HCT116 (cell line): ENCODE results near the gene MTURN. TPM values are rescaled to one million over a fixed set of nuclear protein-coding genes. Genes with fewer than 3 reads are reported as not detected.

Source experiments
- ATAC-seq: fragments of 200-7000 bp; cut with Tn5 transposase; 2 replicates; pipeline ENCODE4 v1.9.1; 2020; ENCODE audit warnings: mild to moderate bottlenecking, moderate library complexity
- BruUV-seq: library from RNA; stranded (reverse); fragments of 400-500 nt; replicated peaks from 2 replicates; lab custom pipeline; 2021; lab: Mats Ljungman, UMichigan
- CTCF ChIA-PET: fragments of 300-600 bp; sonication (Branson Sonifier 250); formaldehyde crosslinking; loops from one replicate; lab custom pipeline; 2021; ENCODE audit warnings: antibody characterized with exemption; lab: Charles Lee
- POLR2A ChIA-PET: fragments of 300-600, 350-600 bp; sonication (Branson Sonifier 250); formaldehyde crosslinking; loops from one replicate; lab custom pipeline; 2021; ENCODE audit warnings: antibody characterized with exemption; lab: Charles Lee
- RAD21 ChIA-PET, 2 experiments: fragments of 300-600 bp; sonication (Branson Sonifier 250); formaldehyde crosslinking; loops; one replicate each; lab custom pipeline; 2023; ENCODE audit warnings: low total read pairs in 2 of 2; ENCODE audit not compliant: uncharacterized antibody in 2 of 2, unreplicated experiment in 2 of 2, low non-redundant PET in 1 of 2; lab: Charles Lee
- DNase-seq: peaks from one replicate; pipeline ENCODE4 v3.0.0-alpha.2; 2010; ENCODE audit warnings: low read depth, low spot score
- H2AFZ ChIP-seq: fragments of 200-600 bp; shearing (Covaris generic), sonication (generic); 2 replicates; pipeline ENCODE4 v1.6.1; 2017; ENCODE audit warnings: low read depth, mixed run types, mixed read lengths, antibody characterized with exemption, low read length; ENCODE audit not compliant: poor library complexity, severe bottlenecking
- H3K27ac ChIP-seq: 2 replicates; pipeline ENCODE4 v1.5.1; 2012; ENCODE audit warnings: low read depth, low read length
- H3K27me3 ChIP-seq: fragments of 200-600 bp; sonication (generic); 2 replicates; pipeline ENCODE4 v1.6.1; 2016; ENCODE audit warnings: mixed run types, low read length, mixed read lengths; ENCODE audit not compliant: insufficient read depth
- H3K36me3 ChIP-seq, 2 experiments: fragments of 200-500 bp in 1 of 2; fragments of 200-600 bp in 1 of 2; sonication (Bioruptor generic) in 1 of 2; sonication (generic) in 1 of 2; 2 replicates each; pipeline versions ENCODE4 v1.5.1 to v1.6.1; 2014 to 2016; ENCODE audit warnings: low read length in 2 of 2, inconsistent platforms in 1 of 2, mixed read lengths in 1 of 2, mixed run types in 1 of 2; ENCODE audit not compliant: insufficient read depth in 2 of 2, control insufficient read depth in 1 of 2
- H3K4me1 ChIP-seq, 2 experiments: fragments of 200-600 bp in 1 of 2; sonication (generic) in 1 of 2; 2 replicates each; pipeline versions ENCODE4 v1.5.1 to v1.6.1; 2012 to 2017; ENCODE audit warnings: low read length in 2 of 2, inconsistent platforms in 1 of 2, mild to moderate bottlenecking in 1 of 2, mixed read lengths in 1 of 2, mixed run types in 1 of 2, moderate library complexity in 1 of 2; ENCODE audit not compliant: insufficient read depth in 2 of 2, control insufficient read depth in 1 of 2
- H3K4me2 ChIP-seq: fragments of 200-600 bp; sonication (generic); 2 replicates; pipeline ENCODE4 v1.6.1; 2017; ENCODE audit warnings: mixed run types, low read length, mixed read lengths
- H3K4me3 ChIP-seq, 2 experiments: fragments of 200-600 bp in 1 of 2; sonication (generic) in 1 of 2; replicated peaks in 1 of 2; 2 replicates each; pipeline ENCODE4 v1.5.1; 2011 to 2016; ENCODE audit warnings: low read length in 2 of 2, control low read depth in 1 of 2, low read depth in 1 of 2, mild to moderate bottlenecking in 1 of 2, mixed read lengths in 1 of 2, mixed run types in 1 of 2
- H3K79me2 ChIP-seq: fragments of 200-600 bp; sonication (generic); 2 replicates; pipeline ENCODE4 v1.6.1; 2017; ENCODE audit warnings: mild to moderate bottlenecking, mixed run types, low read length, moderate library complexity, mixed read lengths; ENCODE audit not compliant: insufficient read depth
- H3K9ac ChIP-seq: fragments of 200-600 bp; sonication (generic); 2 replicates; pipeline ENCODE4 v1.6.1; 2016; ENCODE audit warnings: low read length, mixed read lengths
- H3K9me2 ChIP-seq: fragments of 200-600 bp; sonication (generic), shearing (Covaris generic); 2 replicates; pipeline ENCODE4 v1.6.1; 2017; ENCODE audit warnings: mixed run types, mild to moderate bottlenecking, moderate library complexity; ENCODE audit not compliant: insufficient read depth
- H3K9me3 ChIP-seq, 2 experiments: fragments of 200-500 bp in 1 of 2; fragments of 200-600 bp in 1 of 2; sonication (Bioruptor generic) in 1 of 2; sonication (generic) in 1 of 2; 2 replicates each; pipeline ENCODE4 v1.6.1; 2014 to 2017; ENCODE audit warnings: low read length in 2 of 2, mixed read lengths in 2 of 2, inconsistent platforms in 1 of 2, low read depth in 1 of 2, mild to moderate bottlenecking in 1 of 2, mixed run types in 1 of 2, moderate library complexity in 1 of 2; ENCODE audit not compliant: control insufficient read depth in 1 of 2, insufficient read depth in 1 of 2
- H4K20me1 ChIP-seq: fragments of 200-600 bp; sonication (generic), shearing (Covaris generic); 2 replicates; pipeline ENCODE4 v1.6.1; 2017; ENCODE audit warnings: mixed run types, mild to moderate bottlenecking, moderate library complexity; ENCODE audit not compliant: insufficient read depth
- ATF3 ChIP-seq: IDR thresholded peaks from 2 replicates; pipeline ENCODE4 v1.6.1; 2012
- ELF1 ChIP-seq: IDR thresholded peaks from 2 replicates; pipeline ENCODE4 v1.6.1; 2012; ENCODE audit warnings: low read depth, borderline replicate concordance
- EZH2 ChIP-seq: fragments of 200-600 bp; sonication (generic); IDR thresholded peaks from 2 replicates; pipeline ENCODE4 v1.6.1; 2017; ENCODE audit warnings: antibody characterized with exemption, mixed run types
- FOSL1 ChIP-seq: IDR thresholded peaks from 2 replicates; pipeline ENCODE4 v1.6.1; 2012; ENCODE audit warnings: low read depth
- JUND ChIP-seq: IDR thresholded peaks from 2 replicates; pipeline ENCODE4 v1.6.1; 2012
- MAX ChIP-seq: IDR thresholded peaks from 2 replicates; pipeline ENCODE4 v1.6.1; 2012
- POLR2A ChIP-seq: IDR thresholded peaks from 2 replicates; pipeline ENCODE4 v1.7.0; 2011; ENCODE audit warnings: borderline replicate concordance; ENCODE audit not compliant: insufficient read depth, insufficient read length; ENCODE audit errors: extremely low read depth
- SIN3A ChIP-seq: IDR thresholded peaks from 2 replicates; pipeline ENCODE4 v1.6.1; 2012; ENCODE audit warnings: low read depth
- SRF ChIP-seq: IDR thresholded peaks from 2 replicates; pipeline ENCODE4 v1.6.1; 2012; ENCODE audit warnings: low read depth
- YY1 ChIP-seq: IDR thresholded peaks from 2 replicates; pipeline ENCODE4 v1.6.1; 2011; ENCODE audit warnings: low read length, low read depth, moderate library complexity, mild to moderate bottlenecking; ENCODE audit not compliant: insufficient replicate concordance; ENCODE audit errors: extremely low read depth
- ZBTB33 ChIP-seq: IDR thresholded peaks from 2 replicates; pipeline ENCODE4 v1.6.1; 2011; ENCODE audit warnings: mild to moderate bottlenecking, low read length, moderate library complexity; ENCODE audit not compliant: insufficient replicate concordance; ENCODE audit errors: extremely low read depth
- ZNF274 ChIP-seq: fragments of 200-500 bp; sonication (Bioruptor generic); IDR thresholded peaks from 2 replicates; pipeline ENCODE4 v1.6.1; 2014; ENCODE audit warnings: mild to moderate bottlenecking, low read depth, low read length, inconsistent platforms
- intact Hi-C: fragments of 100-400 bp; cut with micrococcal nuclease; formaldehyde crosslinking; loops from 2 replicates; pipeline ENCODE4 v1.10.0; 2022
- total RNA-seq: library from RNA; stranded (reverse); gene quantifications from one replicate; pipeline ENCODE4 v1.2.1, GENCODE V29; 2021; ENCODE audit not compliant: unreplicated experiment
- TF ChIP-seq, protein P1 (sequence below), 3 experiments: fragments of 200-600 bp in 1 of 3; sonication (generic) in 1 of 3; IDR thresholded peaks in 2 of 3; conservative IDR thresholded peaks in 1 of 3; 2 replicates each; pipeline ENCODE4 v1.5.1; 2012 to 2017; ENCODE audit warnings: low read depth in 2 of 3, low read length in 2 of 3, antibody characterized with exemption in 1 of 3, borderline replicate concordance in 1 of 3, control low read depth in 1 of 3, mild to moderate bottlenecking in 1 of 3, mixed read lengths in 1 of 3, mixed run types in 1 of 3, moderate library complexity in 1 of 3; ENCODE audit not compliant: insufficient read depth in 1 of 3

MTURN gene
- total RNA-seq, 1 experiment from 2014 or later: 7.5 TPM

DNA sequence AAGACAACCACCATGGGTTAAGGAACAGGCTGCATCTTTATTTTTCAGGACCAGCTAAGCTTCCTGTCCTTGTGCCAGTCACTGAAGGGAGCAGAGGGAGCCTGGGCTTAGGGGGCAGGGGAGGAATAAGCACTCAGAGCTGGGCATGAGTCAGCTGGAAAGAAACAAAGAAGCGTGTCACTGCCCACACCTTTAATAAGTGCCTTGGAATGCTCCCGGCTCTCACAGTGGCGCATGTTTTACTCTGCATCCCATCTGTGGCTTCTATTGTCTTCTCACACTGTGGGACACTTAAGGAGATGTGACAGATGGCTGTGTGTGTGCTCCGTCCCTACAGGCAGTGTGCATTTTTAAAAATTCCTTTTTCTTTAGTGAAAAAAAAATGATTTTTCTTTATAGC is 71.7 kb downstream of the MTURN start (continued):
- TF ChIP-seq ELF1: no peak

DNA sequence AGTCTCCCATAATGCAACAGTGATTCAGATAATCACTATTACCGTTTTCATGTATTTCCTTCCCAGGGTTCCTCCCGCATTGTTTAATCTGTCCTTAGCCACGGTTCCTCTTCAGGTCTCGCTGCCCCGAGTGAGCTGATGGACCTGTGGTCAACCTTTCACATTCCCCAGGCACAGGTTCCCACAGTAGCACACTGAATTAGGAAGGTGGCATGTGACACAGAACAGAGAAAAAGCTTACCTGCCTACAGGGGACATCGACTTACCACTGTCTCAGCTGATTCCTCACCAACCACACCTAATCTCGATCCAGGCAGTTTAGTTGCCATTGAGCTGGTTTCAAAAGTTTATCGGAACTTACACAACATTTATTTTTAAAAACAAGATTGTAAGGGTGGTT is 72.2 kb downstream of the MTURN start:
- no peaks in the 10 kb centered on the region for H3K79me2 ChIP-seq
- ATAC-seq: peak; percentile 39
- TF ChIP-seq POLR2A: no peak
- no peak for TF ChIP-seq SIN3A
- TF ChIP-seq ATF3: no peak
- no peak for TF ChIP-seq SRF
- TF ChIP-seq EZH2: no peak
- no peak for TF ChIP-seq JUND
- TF ChIP-seq FOSL1: no peak
- no peak for TF ChIP-seq ZBTB33
- no peak for TF ChIP-seq ZNF274
- TF ChIP-seq, protein P1, sequence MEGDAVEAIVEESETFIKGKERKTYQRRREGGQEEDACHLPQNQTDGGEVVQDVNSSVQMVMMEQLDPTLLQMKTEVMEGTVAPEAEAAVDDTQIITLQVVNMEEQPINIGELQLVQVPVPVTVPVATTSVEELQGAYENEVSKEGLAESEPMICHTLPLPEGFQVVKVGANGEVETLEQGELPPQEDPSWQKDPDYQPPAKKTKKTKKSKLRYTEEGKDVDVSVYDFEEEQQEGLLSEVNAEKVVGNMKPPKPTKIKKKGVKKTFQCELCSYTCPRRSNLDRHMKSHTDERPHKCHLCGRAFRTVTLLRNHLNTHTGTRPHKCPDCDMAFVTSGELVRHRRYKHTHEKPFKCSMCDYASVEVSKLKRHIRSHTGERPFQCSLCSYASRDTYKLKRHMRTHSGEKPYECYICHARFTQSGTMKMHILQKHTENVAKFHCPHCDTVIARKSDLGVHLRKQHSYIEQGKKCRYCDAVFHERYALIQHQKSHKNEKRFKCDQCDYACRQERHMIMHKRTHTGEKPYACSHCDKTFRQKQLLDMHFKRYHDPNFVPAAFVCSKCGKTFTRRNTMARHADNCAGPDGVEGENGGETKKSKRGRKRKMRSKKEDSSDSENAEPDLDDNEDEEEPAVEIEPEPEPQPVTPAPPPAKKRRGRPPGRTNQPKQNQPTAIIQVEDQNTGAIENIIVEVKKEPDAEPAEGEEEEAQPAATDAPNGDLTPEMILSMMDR (IDR thresholded peaks at IDR 0.05 in 2 of 3, conservative IDR thresholded peaks at IDR 0.05 in 1 of 3; ENCODE audit: borderline replicate concordance in 1 of 3, insufficient read depth in 1 of 3, low read depth in 2 of 3, low read length in 2 of 3): no peak
- no peak for TF ChIP-seq YY1
- TF ChIP-seq MAX: no peak
- peaks cover 13 to 17% of the 10 kb centered on the region in 2 experiments for H3K4me1 ChIP-seq
- intact Hi-C loops: no loop called here
- ChIA-PET CTCF (no interaction called here), POLR2A (no interaction called here), RAD21 (no interaction called here)
- H3K27ac ChIP-seq: no peak overlapping the region; the same call in 1 of the 2 replicates
- no TSS peak for BruUV-seq
- H3K9ac ChIP-seq: peak overlapping the region; percentile 7
- H2AFZ ChIP-seq: peak overlapping the region; percentile 72
- peak overlapping the region; percentile 45 for H3K4me2 ChIP-seq
- H3K36me3 ChIP-seq: no peaks in the 10 kb centered on the region
- no peak for DNase-seq
- H3K4me3 ChIP-seq: 0 out of 4 replicates have a peak overlapping the region, but pooled peaks of 1 of the 2 experiments have one; percentile 3
- H3K27me3 ChIP-seq: no peaks in the 10 kb centered on the region
- H3K9me3 ChIP-seq: no peaks in the 10 kb centered on the region
- H3K9me2 ChIP-seq: no peaks in the 10 kb centered on the region
- no peaks in the 10 kb centered on the region for H4K20me1 ChIP-seq
